GM12865 (cell line): ENCODE measurements around the gene SPNS2.

Experiments
- DNase-seq: peaks from one replicate; pipeline ENCODE4 v3.0.0; 2010; ENCODE audit warnings: low read depth
- H3K4me3 ChIP-seq: 2 replicates; pipeline ENCODE4 v1.5.1; 2011; ENCODE audit warnings: mild to moderate bottlenecking, low read depth, low read length, control low read depth
- CTCF ChIP-seq: IDR thresholded peaks from 2 replicates; pipeline ENCODE4 v1.5.1; 2011; ENCODE audit warnings: low read length, control low read depth, low read depth, inconsistent platforms; ENCODE audit not compliant: insufficient read depth; ENCODE audit errors: missing control alignments

The SPNS2 gene

GRCh38 chr17:4538236-4539002, 39.7 kb downstream of the SPNS2 start:
- H3K4me3 ChIP-seq: no peak overlapping the region
- DNase-seq: no peak
- TF ChIP-seq CTCF: no peak

- H3K4me3 ChIP-seq: no peak overlapping the region
- no peak for DNase-seq
- no peak for TF ChIP-seq CTCF
Measured at GRCh38 chr17:4539025-4539424, 40.3 kb downstream of the SPNS2 start.

- no peak for DNase-seq
- no peak for TF ChIP-seq CTCF
- no peak overlapping the region for H3K4me3 ChIP-seq
Measured at GRCh38 chr17:4539576-4540223, 41.0 kb downstream of the SPNS2 start.

- no peak for DNase-seq
- H3K4me3 ChIP-seq: no peak overlapping the region
- peak; percentile 2 for TF ChIP-seq CTCF
Measured at GRCh38 chr17:4540224-4540651, 41.6 kb downstream of the SPNS2 start.

- DNase-seq: no peak
- no peak for TF ChIP-seq CTCF
- no peak overlapping the region for H3K4me3 ChIP-seq
Measured at GRCh38 chr17:4540687-4541327, 42.1 kb downstream of the SPNS2 start.

- H3K4me3 ChIP-seq: no peak overlapping the region
- TF ChIP-seq CTCF: no peak
- no peak for DNase-seq
Measured at GRCh38 chr17:4541328-4542002, 42.8 kb downstream of the SPNS2 start.
